Measurements from ENCODE around the gene SMIM36.

The SMIM36 gene

DNA sequence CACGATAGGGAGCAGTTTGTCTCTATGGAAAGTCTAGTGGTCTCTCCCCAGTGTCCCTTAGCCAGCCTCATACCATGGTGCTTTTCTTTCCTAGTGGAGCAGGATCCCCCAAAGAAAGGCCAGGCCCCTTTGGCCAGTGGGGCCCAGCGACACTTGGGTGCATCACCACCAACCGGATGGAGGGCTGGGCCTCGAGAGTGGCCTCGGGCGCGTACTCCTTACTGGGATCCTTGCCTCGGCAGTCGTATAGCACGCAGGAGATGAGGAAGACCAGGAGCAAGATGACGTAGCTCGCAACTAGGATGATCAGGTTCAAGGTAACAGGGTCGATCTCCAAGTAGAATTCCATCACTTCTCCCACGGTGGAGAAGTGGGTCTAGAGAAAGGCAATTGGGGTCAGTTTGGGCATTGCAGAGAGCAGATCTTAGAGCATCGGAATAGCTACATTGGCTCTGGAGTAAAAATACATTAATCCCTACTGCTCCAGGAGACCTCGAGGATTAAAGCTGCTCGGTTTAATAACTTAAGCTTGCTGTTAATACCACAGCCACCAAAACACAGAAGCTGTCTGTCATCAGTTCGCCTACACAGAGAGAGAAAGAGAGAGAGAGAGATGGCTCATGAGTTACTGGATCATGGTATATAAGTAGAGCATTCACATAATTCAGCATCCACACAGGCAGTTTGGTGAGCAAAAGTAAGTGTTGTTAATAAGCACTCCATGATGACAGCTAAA, at the start of gene SMIM36:
SMIM36 (minus strand) TSS at position 467 of the 736 bp plus-strand sequence.
- no peak for TF ChIP-seq EZH2phosphoT487 (IDR thresholded peaks at IDR 0.05; ENCODE audit: borderline replicate concordance)
- TF ChIP-seq, protein P1, sequence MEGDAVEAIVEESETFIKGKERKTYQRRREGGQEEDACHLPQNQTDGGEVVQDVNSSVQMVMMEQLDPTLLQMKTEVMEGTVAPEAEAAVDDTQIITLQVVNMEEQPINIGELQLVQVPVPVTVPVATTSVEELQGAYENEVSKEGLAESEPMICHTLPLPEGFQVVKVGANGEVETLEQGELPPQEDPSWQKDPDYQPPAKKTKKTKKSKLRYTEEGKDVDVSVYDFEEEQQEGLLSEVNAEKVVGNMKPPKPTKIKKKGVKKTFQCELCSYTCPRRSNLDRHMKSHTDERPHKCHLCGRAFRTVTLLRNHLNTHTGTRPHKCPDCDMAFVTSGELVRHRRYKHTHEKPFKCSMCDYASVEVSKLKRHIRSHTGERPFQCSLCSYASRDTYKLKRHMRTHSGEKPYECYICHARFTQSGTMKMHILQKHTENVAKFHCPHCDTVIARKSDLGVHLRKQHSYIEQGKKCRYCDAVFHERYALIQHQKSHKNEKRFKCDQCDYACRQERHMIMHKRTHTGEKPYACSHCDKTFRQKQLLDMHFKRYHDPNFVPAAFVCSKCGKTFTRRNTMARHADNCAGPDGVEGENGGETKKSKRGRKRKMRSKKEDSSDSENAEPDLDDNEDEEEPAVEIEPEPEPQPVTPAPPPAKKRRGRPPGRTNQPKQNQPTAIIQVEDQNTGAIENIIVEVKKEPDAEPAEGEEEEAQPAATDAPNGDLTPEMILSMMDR (conservative IDR thresholded peaks at IDR 0.05; ENCODE audit: low read length): no peak
- Histone ChIP-seq H3K9ac (ENCODE audit: low read depth, low read length, poor library complexity, severe bottlenecking) (no peak within 1 kb of the TSS), H3K9me2 (replicated peaks; ENCODE audit: low read depth, low read length) (no peaks in the 10 kb centered on the region)

DNA sequence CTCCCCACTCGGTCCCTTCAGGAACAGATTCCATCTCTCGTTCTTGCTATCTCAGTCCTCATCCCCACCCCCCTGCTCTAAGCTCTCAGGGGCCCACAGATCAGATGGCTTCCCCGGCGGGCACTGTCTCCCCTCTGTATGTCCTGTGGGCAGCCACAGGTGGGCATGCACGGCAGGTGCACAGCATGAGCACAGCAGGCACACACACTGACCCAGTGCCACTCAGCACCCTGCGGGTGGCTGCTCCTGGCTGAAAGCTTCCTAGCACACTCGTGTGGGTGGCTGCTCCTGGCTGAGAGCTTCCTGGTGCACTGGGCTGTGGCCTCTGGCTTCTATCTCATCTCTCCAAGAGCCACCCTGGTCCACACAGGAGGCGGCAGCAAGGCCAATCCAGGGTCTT, 44.5 kb upstream of the SMIM36 start:
- Histone ChIP-seq H3K9ac (ENCODE audit: low read depth, low read length, poor library complexity, severe bottlenecking) (no peak overlapping the region), H3K79me2 (ENCODE audit: insufficient read depth, low read length) (no peaks in the 10 kb centered on the region), H3K9me3 (ENCODE audit: insufficient read depth, low read depth, low read length) (no peaks in the 10 kb centered on the region), H3K9me2 (replicated peaks; ENCODE audit: low read depth, low read length) (no peaks in the 10 kb centered on the region), H3K4me2 (ENCODE audit: low read depth, low read length, poor library complexity, severe bottlenecking) (no peak overlapping the region), H3K36me3 (ENCODE audit: insufficient read depth, low read length) (no peaks in the 10 kb centered on the region), H2AFZ (ENCODE audit: low read length) (no peak overlapping the region), H4K20me1 (ENCODE audit: insufficient read depth, low read length, poor library complexity, severe bottlenecking) (no peaks in the 10 kb centered on the region), H3K4me1 (ENCODE audit: insufficient read depth, low read length, poor library complexity, severe bottlenecking) (no peaks in the 10 kb centered on the region), H3K4me3 (ENCODE audit: low read length, poor library complexity, severe bottlenecking) (no peak overlapping the region), H3K27me3 (ENCODE audit: insufficient read depth, low read length, poor library complexity, severe bottlenecking) (no peaks in the 10 kb centered on the region), H3F3A (ENCODE audit: low read depth) (no peaks in the 10 kb centered on the region)
- TF ChIP-seq EZH2phosphoT487 (IDR thresholded peaks at IDR 0.05; ENCODE audit: borderline replicate concordance): no peak
- TF ChIP-seq, protein P1 (conservative IDR thresholded peaks at IDR 0.05; ENCODE audit: low read length): no peak

More for the DNA sequence above, at the start of gene SMIM36:
- Histone ChIP-seq H3K4me1 (ENCODE audit: insufficient read depth, low read length, poor library complexity, severe bottlenecking) (no peaks in the 10 kb centered on the region), H3K36me3 (ENCODE audit: insufficient read depth, low read length) (no peaks in the 10 kb centered on the region), H3K4me3 (ENCODE audit: low read length, poor library complexity, severe bottlenecking) (no peak within 1 kb of the TSS), H3K9me3 (ENCODE audit: insufficient read depth, low read depth, low read length) (no peaks in the 10 kb centered on the region), H3K27me3 (ENCODE audit: insufficient read depth, low read length, poor library complexity, severe bottlenecking) (no peaks in the 10 kb centered on the region), H4K20me1 (ENCODE audit: insufficient read depth, low read length, poor library complexity, severe bottlenecking) (no peaks in the 10 kb centered on the region), H3K4me2 (ENCODE audit: low read depth, low read length, poor library complexity, severe bottlenecking) (no peak within 1 kb of the TSS), H3K79me2 (ENCODE audit: insufficient read depth, low read length) (no peaks in the 10 kb centered on the region), H3F3A (ENCODE audit: low read depth) (no peaks in the 10 kb centered on the region), H2AFZ (ENCODE audit: low read length) (peak within 1 kb of the TSS; percentile 82)

DNA sequence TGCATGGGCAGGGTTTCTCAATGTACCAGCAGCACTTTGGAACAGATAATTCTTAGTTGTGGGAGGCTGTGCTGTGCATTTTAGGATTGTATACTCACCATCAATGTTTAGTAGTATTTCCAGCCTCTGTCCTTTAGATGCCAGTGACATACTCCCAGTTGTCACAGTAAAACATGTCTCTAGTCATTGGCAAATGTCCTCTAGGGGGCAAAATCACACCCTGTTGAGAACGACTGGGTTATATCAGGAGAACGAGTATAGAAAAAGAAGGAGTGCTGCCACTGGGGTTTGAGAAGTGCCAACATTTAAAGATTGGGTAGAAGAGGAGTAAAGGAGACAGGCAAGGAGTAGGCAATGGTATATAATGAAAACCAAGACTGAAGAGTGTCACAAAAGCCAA, 37.9 kb upstream of the SMIM36 start:
- Histone ChIP-seq H3F3A (ENCODE audit: low read depth) (no peaks in the 10 kb centered on the region), H3K4me3 (ENCODE audit: low read length, poor library complexity, severe bottlenecking) (no peak overlapping the region), H3K36me3 (ENCODE audit: insufficient read depth, low read length) (no peaks in the 10 kb centered on the region), H3K4me2 (ENCODE audit: low read depth, low read length, poor library complexity, severe bottlenecking) (no peak overlapping the region), H3K4me1 (ENCODE audit: insufficient read depth, low read length, poor library complexity, severe bottlenecking) (no peaks in the 10 kb centered on the region), H3K9me3 (ENCODE audit: insufficient read depth, low read depth, low read length) (no peaks in the 10 kb centered on the region), H3K79me2 (ENCODE audit: insufficient read depth, low read length) (no peaks in the 10 kb centered on the region), H2AFZ (ENCODE audit: low read length) (no peak overlapping the region), H3K9me2 (replicated peaks; ENCODE audit: low read depth, low read length) (no peaks in the 10 kb centered on the region), H3K9ac (ENCODE audit: low read depth, low read length, poor library complexity, severe bottlenecking) (no peak overlapping the region), H4K20me1 (ENCODE audit: insufficient read depth, low read length, poor library complexity, severe bottlenecking) (no peaks in the 10 kb centered on the region), H3K27me3 (ENCODE audit: insufficient read depth, low read length, poor library complexity, severe bottlenecking) (no peaks in the 10 kb centered on the region)
- TF ChIP-seq, protein P1 (conservative IDR thresholded peaks at IDR 0.05; ENCODE audit: low read length): peak; percentile 72
- no peak for TF ChIP-seq EZH2phosphoT487 (IDR thresholded peaks at IDR 0.05; ENCODE audit: borderline replicate concordance)
